GM18873 (cell line): ENCODE results near the gene PVR.
"Not testable (repeated sequence)": the region's sequence is repeated elsewhere in the genome, so short reads cannot be mapped to it uniquely, and the experiment has no call there.

Source experiments
- ATAC-seq: cut with Tn5 transposase; IDR thresholded peaks from one replicate; pipeline ENCODE4 v1.9.1; 2021; ENCODE audit warnings: mild to moderate bottlenecking, moderate library complexity, moderate number of reproducible peaks; ENCODE audit not compliant: unreplicated experiment, low FRiP score

The PVR gene

DNA sequence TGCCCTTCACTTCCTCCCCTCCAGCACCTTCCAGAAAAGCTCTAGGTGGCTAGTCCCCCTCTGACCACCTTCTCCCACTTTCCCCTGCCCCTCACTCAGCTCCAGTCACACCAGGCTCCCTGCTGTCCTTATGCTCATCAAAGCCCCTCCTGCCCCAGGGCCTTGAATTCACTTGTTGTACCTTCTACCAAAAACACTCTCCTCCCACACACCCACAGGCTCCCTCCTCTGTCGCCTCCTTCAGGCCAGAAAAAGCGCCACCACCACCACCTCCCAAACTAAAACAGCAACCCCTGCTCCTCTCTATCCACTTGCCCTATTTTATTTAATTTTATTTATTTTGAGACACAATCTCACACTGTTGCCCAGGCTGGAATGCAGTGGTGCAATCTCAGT, 50.5 kb downstream of the PVR start:
- no peak for ATAC-seq

- ATAC-seq: no peak
Observed at GRCh38 chr19:44696939-44697669, 53.4 kb downstream of the PVR start.

- no peak for ATAC-seq
Observed at GRCh38 chr19:44697670-44698034, 53.9 kb downstream of the PVR start.

GRCh38 chr19:44698492-44699201, 54.9 kb downstream of the PVR start, which contains the start of gene CEACAM16:
CEACAM16 (plus strand) TSS chr19:44699151; CDS start chr19:44701457, 2,306 bp downstream.
- ATAC-seq: no peak

GRCh38 chr19:44700547-44700946, 56.8 kb downstream of the PVR start:
- ATAC-seq: no peak

DNA sequence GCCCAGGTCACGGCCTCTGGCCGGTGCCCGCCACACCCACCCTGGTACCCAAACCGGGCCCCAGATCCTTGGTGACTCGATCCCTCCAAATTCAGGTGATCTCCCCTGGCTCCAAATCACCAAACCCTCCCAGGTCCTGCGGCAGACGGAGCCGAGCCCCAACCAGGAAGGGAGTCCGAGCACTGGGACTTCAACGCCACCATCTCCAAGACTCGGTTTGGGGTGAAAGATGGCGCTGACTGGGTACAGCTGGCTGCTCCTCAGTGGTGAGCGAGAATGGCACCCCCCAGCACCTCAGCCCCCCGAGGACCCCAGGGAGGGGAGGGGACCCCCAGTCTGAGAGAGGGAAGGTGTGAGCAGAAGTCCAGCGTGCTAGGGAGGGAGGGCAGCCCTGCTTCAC, 57.5 kb downstream of the PVR start:
- ATAC-seq: no peak

DNA sequence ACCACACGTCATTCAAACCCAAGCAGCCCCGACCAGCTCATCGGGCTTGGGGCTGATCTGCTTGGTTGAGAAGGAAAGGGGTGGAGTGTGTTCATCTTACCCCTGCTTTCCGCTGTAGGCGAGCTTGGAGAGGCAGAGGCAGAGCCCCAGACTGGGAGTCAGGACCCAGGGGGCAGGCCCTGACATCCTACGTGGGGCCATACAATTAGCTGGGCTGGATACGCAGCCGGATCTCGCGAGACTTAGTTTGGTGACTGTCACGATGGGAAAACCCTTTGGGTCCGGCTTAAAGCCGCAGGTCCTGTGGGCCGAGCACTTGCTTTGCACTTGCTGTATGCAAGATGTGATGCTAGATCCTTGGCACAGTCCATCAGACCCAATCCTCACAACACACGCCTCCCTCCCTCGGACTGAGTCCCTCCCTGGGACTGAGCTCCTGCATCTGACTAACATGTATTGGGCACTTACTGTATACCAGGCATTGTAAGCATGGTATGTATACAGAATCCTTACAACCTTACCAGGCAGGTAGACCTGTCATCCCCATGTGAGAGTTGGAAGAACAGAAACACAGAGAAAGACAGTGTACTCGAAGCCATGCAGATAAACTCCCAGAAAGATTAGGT, 59.0 kb downstream of the PVR start:
- no peak for ATAC-seq

DNA sequence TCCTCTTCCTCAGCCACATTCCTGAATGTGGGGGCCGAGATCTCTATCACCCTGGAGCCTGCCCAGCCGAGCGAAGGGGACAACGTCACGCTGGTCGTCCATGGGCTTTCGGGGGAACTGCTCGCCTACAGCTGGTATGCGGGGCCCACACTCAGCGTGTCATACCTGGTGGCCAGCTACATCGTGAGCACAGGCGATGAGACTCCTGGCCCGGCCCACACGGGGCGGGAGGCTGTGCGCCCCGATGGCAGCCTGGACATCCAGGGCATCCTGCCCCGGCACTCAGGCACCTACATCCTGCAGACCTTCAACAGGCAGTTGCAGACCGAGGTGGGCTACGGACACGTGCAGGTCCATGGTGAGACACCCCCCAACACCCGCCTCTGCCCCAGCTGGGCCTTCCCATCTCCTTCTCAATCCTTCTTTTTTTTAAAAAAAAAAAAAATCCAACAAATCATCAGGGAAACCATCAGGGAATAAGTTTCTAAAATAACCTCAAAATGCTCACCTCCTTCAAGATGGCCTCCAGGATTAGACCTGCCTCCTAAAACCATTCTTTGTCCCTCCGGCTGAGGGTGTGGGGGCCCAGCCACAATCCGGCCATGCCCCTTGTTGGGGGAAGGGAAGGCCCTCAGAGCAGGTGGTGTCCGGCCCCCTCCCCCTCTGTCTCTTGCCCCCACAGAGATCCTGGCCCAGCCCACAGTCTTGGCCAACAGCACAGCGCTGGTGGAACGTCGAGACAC, 59.8 kb downstream of the PVR start:
- no peak for ATAC-seq

DNA sequence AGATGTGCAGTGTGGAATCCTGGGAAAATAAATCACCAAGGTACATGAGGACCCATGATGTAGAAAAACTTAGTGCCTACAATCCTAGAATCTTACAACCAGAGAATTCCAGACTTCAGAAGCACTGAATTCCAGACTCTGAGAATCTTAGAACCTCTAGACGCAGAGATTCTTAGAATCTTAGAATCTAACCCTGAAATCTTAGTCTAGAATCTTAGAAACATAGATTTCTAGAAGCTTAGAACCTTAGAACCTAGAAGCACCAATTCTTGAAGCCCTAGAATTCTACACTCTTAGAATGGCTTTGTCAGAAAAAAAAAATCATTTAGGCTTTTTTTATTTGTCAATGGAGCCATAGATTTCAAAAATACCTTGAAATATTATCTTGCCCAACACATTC, 61.3 kb downstream of the PVR start:
- ATAC-seq: no peak

- no peak for ATAC-seq
Observed at GRCh38 chr19:44705502-44706010, 61.8 kb downstream of the PVR start.

DNA sequence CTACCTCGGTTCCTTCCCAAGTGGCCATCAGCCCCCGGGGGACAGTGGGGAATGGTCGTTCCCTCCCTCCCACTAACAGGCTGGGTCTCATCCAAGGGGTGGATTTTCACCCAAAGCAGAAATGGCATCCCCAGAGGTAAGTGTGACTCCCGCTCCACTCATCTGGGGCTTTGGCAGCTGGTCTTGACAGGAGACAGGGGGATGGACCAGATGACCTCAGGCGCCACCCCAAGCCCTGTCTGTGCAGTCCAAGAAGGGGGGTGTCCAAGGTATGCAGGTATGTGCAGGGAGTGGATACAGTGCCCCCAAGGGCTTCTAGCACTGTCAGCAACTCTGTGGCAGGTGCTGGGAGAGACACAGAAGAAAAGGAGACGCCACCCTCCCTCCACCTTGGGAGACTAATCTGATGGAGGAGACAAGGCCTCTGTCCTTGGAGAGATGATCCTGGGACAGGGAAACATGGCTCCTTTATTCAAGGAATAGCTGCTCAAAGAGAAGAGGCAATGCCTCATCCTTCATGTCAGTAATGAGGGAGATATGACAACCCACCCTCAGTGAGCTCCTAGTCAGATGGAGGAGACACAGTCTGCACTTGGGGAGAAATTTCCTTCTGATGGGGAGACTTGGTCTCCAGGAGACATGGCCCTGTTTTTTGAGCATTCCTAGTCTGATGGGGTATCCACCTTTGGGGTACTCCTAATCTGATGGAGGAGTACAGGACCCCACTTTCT, 63.0 kb downstream of the PVR start:
- no peak for ATAC-seq

- ATAC-seq: no peak
Observed at GRCh38 chr19:44707794-44708193, 64.1 kb downstream of the PVR start.

DNA sequence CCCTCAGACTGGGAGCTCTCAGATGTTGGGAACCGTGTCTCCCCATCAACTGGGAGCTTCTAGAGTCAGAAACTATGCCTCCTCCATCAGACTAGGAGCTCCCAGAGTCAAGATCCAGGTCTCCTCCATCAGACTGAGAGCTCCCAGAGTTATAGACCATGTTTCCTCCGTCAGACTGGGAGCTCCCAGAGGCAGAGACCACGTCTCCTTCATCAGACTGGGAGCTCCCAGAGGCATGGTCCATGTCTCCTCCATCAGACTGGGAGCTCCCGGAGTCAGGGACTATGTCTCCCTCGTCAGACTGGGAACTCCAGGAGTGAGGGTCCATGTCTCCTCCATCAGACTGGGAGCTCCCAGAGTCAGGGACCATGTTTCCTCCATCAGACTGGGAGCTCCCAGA, 65.2 kb downstream of the PVR start:
- ATAC-seq: no peak

GRCh38 chr19:44709434-44710266, 65.9 kb downstream of the PVR start:
- not testable (repeated sequence) for ATAC-seq

GRCh38 chr19:44710483-44710882, 66.8 kb downstream of the PVR start:
- no peak for ATAC-seq

GRCh38 chr19:44712864-44713515, 69.3 kb downstream of the PVR start:
- ATAC-seq: no peak
